ENCODE measurements around the gene ACTA1.

GRCh38 chr1:229420765-229421164, 13.1 kb downstream of the ACTA1 start:
- TF ChIP-seq SMC3 (conservative IDR thresholded peaks at IDR 0.05; ENCODE audit: poor library complexity) (no peak), CTCF (IDR thresholded peaks at IDR 0.05; ENCODE audit: poor library complexity, severe bottlenecking) (no peak), EZH2 (IDR thresholded peaks at IDR 0.05; ENCODE audit: borderline replicate concordance, insufficient read depth, low read length, poor library complexity, severe bottlenecking) (no peak), MXI1 (conservative IDR thresholded peaks at IDR 0.05; ENCODE audit: poor library complexity, severe bottlenecking) (no peak)
- TF ChIP-seq, protein P1, sequence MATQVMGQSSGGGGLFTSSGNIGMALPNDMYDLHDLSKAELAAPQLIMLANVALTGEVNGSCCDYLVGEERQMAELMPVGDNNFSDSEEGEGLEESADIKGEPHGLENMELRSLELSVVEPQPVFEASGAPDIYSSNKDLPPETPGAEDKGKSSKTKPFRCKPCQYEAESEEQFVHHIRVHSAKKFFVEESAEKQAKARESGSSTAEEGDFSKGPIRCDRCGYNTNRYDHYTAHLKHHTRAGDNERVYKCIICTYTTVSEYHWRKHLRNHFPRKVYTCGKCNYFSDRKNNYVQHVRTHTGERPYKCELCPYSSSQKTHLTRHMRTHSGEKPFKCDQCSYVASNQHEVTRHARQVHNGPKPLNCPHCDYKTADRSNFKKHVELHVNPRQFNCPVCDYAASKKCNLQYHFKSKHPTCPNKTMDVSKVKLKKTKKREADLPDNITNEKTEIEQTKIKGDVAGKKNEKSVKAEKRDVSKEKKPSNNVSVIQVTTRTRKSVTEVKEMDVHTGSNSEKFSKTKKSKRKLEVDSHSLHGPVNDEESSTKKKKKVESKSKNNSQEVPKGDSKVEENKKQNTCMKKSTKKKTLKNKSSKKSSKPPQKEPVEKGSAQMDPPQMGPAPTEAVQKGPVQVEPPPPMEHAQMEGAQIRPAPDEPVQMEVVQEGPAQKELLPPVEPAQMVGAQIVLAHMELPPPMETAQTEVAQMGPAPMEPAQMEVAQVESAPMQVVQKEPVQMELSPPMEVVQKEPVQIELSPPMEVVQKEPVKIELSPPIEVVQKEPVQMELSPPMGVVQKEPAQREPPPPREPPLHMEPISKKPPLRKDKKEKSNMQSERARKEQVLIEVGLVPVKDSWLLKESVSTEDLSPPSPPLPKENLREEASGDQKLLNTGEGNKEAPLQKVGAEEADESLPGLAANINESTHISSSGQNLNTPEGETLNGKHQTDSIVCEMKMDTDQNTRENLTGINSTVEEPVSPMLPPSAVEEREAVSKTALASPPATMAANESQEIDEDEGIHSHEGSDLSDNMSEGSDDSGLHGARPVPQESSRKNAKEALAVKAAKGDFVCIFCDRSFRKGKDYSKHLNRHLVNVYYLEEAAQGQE (IDR thresholded peaks at IDR 0.05; ENCODE audit: borderline replicate concordance) = no peak

Measured in neural cell (in vitro differentiated cells).